ENCODE data around the gene NEDD9. TPM values are rescaled to one million over a fixed set of nuclear protein-coding genes. Genes with fewer than 3 reads are reported as not detected.

Gene NEDD9
- total RNA-seq, 1 donor from 2014 or later = 21.4 TPM

DNA sequence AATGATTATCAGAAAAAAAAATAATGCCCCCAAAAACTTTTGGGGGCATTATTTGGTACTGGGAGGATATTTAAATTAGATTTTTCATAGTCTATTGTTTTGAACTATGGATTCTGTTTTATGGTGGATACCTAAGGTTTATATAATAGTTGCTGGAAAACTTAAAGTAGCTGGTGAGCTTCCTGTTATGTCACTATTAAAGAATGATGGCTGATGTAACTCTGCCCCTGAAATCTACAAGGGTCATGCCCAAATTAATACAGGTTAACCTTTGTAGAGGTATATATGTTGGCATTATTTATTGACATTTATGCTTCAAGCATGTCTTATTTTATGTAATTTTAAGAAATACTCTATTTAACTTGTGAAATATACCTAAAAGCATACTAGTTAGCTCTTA, 95.7 kb downstream of the NEDD9 start:
- H3K4me1 ChIP-seq (ENCODE audit: control insufficient read depth in 3 of 3, insufficient read depth in 3 of 3, low read length in 3 of 3) = no peaks in the 10 kb centered on the region
- H3K9me3 ChIP-seq (ENCODE audit: control insufficient read depth in 3 of 3, low read length in 3 of 3) = no peaks in the 10 kb centered on the region
- H3K27me3 ChIP-seq (ENCODE audit: control insufficient read depth in 3 of 3, insufficient read depth in 3 of 3, low read length in 3 of 3) = no peaks in the 10 kb centered on the region
- no peak overlapping the region for H3K9ac ChIP-seq (ENCODE audit: low read depth in 1 of 3, low read length in 3 of 3)
- H3K36me3 ChIP-seq (ENCODE audit: control insufficient read depth in 3 of 3, insufficient read depth in 3 of 3, low read length in 3 of 3) = peaks cover 4 to 11% (median 9%) of the 10 kb centered on the region in 3 donors
- no peak overlapping the region for H3K27ac ChIP-seq (ENCODE audit: low read depth, low read length)
- H3K4me3 ChIP-seq (ENCODE audit: low read length in 3 of 3) = no peak overlapping the region

Small RNAs within 50 kb of the gene (small RNA-seq; reads per million reads assigned to genes)
- not detected for gene AL136139.1

Other genes with a start within 250 kb of the NEDD9 start
- 0.52 TPM for gene ELOVL2, start 188.4 kb downstream of the NEDD9 start, total RNA-seq
- gene SMIM13, start 138.8 kb downstream of the NEDD9 start, total RNA-seq = 7.8 TPM
- not detected for gene ERVFRD-1, start 120.9 kb downstream of the NEDD9 start, total RNA-seq

Measured in skeletal muscle tissue (tissue), 5 donors.